ENCODE measurements around the gene RXFP4. TPM values are rescaled to one million over a fixed set of nuclear protein-coding genes. Genes with fewer than 3 reads are reported as not detected.
A peak's percentile ranks its signal among the peaks of the same experiment; 100 is the strongest.

RXFP4 gene
- total and polyA plus RNA-seq, 2 of the 13 experiments (the other 11 are each of a cell fraction or from before 2014, with no cell fraction given): 0.38 to 1.4 TPM

- TF ChIP-seq, protein P1, sequence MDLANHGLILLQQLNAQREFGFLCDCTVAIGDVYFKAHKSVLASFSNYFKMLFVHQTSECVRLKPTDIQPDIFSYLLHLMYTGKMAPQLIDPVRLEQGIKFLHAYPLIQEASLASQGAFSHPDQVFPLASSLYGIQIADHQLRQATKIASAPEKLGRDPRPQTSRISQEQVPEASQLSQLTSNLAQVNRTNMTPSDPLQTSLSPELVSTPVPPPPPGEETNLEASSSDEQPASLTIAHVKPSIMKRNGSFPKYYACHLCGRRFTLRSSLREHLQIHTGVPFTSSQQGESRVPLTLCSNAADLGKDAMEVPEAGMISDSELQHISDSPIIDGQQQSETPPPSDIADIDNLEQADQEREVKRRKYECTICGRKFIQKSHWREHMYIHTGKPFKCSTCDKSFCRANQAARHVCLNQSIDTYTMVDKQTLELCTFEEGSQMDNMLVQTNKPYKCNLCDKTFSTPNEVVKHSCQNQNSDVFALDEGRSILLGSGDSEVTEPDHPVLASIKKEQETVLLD (CRISPR knock-in tag; IDR thresholded peaks at IDR 0.05; ENCODE audit: low read depth): 0 out of 2 replicates have a peak, but pooled peaks have one; percentile 37
- TF ChIP-seq, protein P2, sequence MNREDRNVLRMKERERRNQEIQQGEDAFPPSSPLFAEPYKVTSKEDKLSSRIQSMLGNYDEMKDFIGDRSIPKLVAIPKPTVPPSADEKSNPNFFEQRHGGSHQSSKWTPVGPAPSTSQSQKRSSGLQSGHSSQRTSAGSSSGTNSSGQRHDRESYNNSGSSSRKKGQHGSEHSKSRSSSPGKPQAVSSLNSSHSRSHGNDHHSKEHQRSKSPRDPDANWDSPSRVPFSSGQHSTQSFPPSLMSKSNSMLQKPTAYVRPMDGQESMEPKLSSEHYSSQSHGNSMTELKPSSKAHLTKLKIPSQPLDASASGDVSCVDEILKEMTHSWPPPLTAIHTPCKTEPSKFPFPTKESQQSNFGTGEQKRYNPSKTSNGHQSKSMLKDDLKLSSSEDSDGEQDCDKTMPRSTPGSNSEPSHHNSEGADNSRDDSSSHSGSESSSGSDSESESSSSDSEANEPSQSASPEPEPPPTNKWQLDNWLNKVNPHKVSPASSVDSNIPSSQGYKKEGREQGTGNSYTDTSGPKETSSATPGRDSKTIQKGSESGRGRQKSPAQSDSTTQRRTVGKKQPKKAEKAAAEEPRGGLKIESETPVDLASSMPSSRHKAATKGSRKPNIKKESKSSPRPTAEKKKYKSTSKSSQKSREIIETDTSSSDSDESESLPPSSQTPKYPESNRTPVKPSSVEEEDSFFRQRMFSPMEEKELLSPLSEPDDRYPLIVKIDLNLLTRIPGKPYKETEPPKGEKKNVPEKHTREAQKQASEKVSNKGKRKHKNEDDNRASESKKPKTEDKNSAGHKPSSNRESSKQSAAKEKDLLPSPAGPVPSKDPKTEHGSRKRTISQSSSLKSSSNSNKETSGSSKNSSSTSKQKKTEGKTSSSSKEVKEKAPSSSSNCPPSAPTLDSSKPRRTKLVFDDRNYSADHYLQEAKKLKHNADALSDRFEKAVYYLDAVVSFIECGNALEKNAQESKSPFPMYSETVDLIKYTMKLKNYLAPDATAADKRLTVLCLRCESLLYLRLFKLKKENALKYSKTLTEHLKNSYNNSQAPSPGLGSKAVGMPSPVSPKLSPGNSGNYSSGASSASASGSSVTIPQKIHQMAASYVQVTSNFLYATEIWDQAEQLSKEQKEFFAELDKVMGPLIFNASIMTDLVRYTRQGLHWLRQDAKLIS (CRISPR knock-in tag; IDR thresholded peaks at IDR 0.05): no peak
- TF ChIP-seq TEF (CRISPR knock-in tag; IDR thresholded peaks at IDR 0.05) (no peak), POGZ (CRISPR knock-in tag; IDR thresholded peaks at IDR 0.05) (peak; percentile 85), ZNF737 (CRISPR knock-in tag; IDR thresholded peaks at IDR 0.05; ENCODE audit: borderline replicate concordance) (no peak), HNRNPLL (IDR thresholded peaks at IDR 0.05; ENCODE audit: low read depth, low read length, poor library complexity, severe bottlenecking) (peak; percentile 44), JUN (CRISPR knock-in tag; IDR thresholded peaks at IDR 0.05) (no peak), REPIN1 (CRISPR knock-in tag; IDR thresholded peaks at IDR 0.05; ENCODE audit: borderline replicate concordance, low read depth) (peak; percentile 76; the same call in 1 of the 2 replicates), YY1 (IDR thresholded peaks at IDR 0.05; ENCODE audit: insufficient read depth, insufficient replicate concordance, low read depth, low read length) (peak; percentile 95), CHD4 (IDR thresholded peaks at IDR 0.05; ENCODE audit: borderline replicate concordance, low read length) (no peak), ZBTB21 (CRISPR knock-in tag; IDR thresholded peaks at IDR 0.05) (0 out of 2 replicates have a peak, but pooled peaks have one; percentile 33), CENPBD1 (CRISPR knock-in tag; IDR thresholded peaks at IDR 0.05; ENCODE audit: borderline replicate concordance, low read depth) (no peak), ETV6 (CRISPR knock-in tag; conservative IDR thresholded peaks at IDR 0.05) (peak; percentile 75), KDM2A (CRISPR knock-in tag; IDR thresholded peaks at IDR 0.05; ENCODE audit: borderline replicate concordance, low read depth) (peak; percentile 92), ELF1 (CRISPR knock-in tag; IDR thresholded peaks at IDR 0.05) (peak; percentile 98)
- TF ChIP-seq, protein P3, sequence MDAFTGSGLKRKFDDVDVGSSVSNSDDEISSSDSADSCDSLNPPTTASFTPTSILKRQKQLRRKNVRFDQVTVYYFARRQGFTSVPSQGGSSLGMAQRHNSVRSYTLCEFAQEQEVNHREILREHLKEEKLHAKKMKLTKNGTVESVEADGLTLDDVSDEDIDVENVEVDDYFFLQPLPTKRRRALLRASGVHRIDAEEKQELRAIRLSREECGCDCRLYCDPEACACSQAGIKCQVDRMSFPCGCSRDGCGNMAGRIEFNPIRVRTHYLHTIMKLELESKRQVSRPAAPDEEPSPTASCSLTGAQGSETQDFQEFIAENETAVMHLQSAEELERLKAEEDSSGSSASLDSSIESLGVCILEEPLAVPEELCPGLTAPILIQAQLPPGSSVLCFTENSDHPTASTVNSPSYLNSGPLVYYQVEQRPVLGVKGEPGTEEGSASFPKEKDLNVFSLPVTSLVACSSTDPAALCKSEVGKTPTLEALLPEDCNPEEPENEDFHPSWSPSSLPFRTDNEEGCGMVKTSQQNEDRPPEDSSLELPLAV (CRISPR knock-in tag; conservative IDR thresholded peaks at IDR 0.05; ENCODE audit: low read depth): no peak
- TF ChIP-seq, protein P4, sequence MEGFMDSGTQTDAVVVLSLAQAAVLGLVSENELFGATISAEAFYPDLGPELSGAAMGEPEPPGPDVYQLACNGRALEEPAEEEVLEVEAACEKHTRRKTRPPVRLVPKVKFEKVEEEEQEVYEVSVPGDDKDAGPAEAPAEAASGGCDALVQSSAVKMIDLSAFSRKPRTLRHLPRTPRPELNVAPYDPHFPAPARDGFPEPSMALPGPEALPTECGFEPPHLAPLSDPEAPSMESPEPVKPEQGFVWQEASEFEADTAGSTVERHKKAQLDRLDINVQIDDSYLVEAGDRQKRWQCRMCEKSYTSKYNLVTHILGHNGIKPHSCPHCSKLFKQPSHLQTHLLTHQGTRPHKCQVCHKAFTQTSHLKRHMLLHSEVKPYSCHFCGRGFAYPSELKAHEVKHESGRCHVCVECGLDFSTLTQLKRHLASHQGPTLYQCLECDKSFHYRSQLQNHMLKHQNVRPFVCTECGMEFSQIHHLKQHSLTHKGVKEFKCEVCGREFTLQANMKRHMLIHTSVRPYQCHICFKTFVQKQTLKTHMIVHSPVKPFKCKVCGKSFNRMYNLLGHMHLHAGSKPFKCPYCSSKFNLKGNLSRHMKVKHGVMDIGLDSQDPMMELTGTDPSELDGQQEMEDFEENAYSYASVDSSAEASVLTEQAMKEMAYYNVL (CRISPR knock-in tag; IDR thresholded peaks at IDR 0.05; ENCODE audit: borderline replicate concordance): no peak; the same call in 1 of the 2 replicates
These were observed 7.1 kb upstream of the RXFP4 start, which contains the start of gene KHDC4 (continued) for GRCh38 chr1:155934097-155934935.

Measured in HepG2 (cell line).